ENCODE data around the gene B3GNT7.

GRCh38 chr2:231357931-231358330, 37.6 kb upstream of the B3GNT7 start:
- TF ChIP-seq CTCF (IDR thresholded peaks at IDR 0.05; ENCODE audit: low read length) (no peak), EZH2 (IDR thresholded peaks at IDR 0.05; ENCODE audit: borderline replicate concordance, low read length) (no peak)
